H1 (cell line): Measurements from ENCODE around the gene GGTLC2. TPM values are rescaled to one million over a fixed set of nuclear protein-coding genes. Genes with fewer than 3 reads are reported as not detected.

Source experiments
- CTCF ChIA-PET: fragments of 300-600 bp; sonication (Branson Sonifier 250); formaldehyde crosslinking; loops from one replicate; lab custom pipeline; 2021; ENCODE audit not compliant: partially characterized antibody; lab: Charles Lee
- POLR2A ChIA-PET: fragments of 300-600 bp; sonication (Branson Sonifier 250); formaldehyde crosslinking; loops from one replicate; lab custom pipeline; 2021; ENCODE audit warnings: inconsistent platforms; ENCODE audit not compliant: partially characterized antibody; lab: Charles Lee
- DNase-seq, 2 experiments: peaks; one replicate each; pipeline versions ENCODE4 v3.0.0 to v3.0.0-alpha.2; 2010 to 2022; ENCODE audit warnings: low spot score in 2 of 2, low read depth in 1 of 2, mixed read lengths in 1 of 2
- FAIRE-seq: peaks from 2 replicates; lab custom pipeline; 2011; peaks lifted over from hg19 to GRCh38; lab: Jason Lieb, UNC
- H2AFZ ChIP-seq: 2 replicates; pipeline ENCODE4 v1.8.1; 2012; ENCODE audit warnings: low read length, inconsistent platforms
- H2AK5ac ChIP-seq: 2 replicates; pipeline ENCODE4 v1.6.1; 2013; ENCODE audit warnings: low read depth, low read length
- H2BK120ac ChIP-seq: replicated peaks from 2 replicates; pipeline ENCODE3; 2013; ENCODE audit warnings: low read depth, low read length, inconsistent platforms
- H2BK12ac ChIP-seq: 2 replicates; pipeline ENCODE4 v1.6.1; 2013; ENCODE audit warnings: low read depth, low read length
- H2BK15ac ChIP-seq: 2 replicates; pipeline ENCODE4 v1.6.1; 2013; ENCODE audit warnings: low read length
- H2BK20ac ChIP-seq: 2 replicates; pipeline ENCODE4 v1.6.1; 2013; ENCODE audit warnings: low read length
- H2BK5ac ChIP-seq: 2 replicates; pipeline ENCODE4 v1.6.1; 2013; ENCODE audit warnings: low read depth, low read length
- H3K14ac ChIP-seq: 2 replicates; pipeline ENCODE4 v1.6.1; 2013; ENCODE audit warnings: inconsistent platforms; ENCODE audit not compliant: insufficient read length
- H3K18ac ChIP-seq: 2 replicates; pipeline ENCODE4 v1.6.1; 2013; ENCODE audit warnings: low read length; ENCODE audit errors: extremely low read depth
- H3K23ac ChIP-seq: 2 replicates; pipeline ENCODE4 v1.6.1; 2013; ENCODE audit warnings: inconsistent platforms; ENCODE audit not compliant: insufficient read length
- H3K23me2 ChIP-seq: 2 replicates; pipeline ENCODE4 v1.6.1; 2013; ENCODE audit warnings: low read depth, low read length
- H3K27ac ChIP-seq: 2 replicates; pipeline ENCODE4 v1.6.1; 2011; ENCODE audit warnings: low read depth, low read length, inconsistent platforms
- H3K27me3 ChIP-seq, 4 experiments: replicated peaks in 1 of 4; 1 replicate in 1 of 4; 2 replicates in 3 of 4; pipeline versions ENCODE4 v1.6.1 to v1.8.1; 2011 to 2013; ENCODE audit warnings: low read length in 3 of 4, mild to moderate bottlenecking in 3 of 4, inconsistent platforms in 2 of 4, mixed read lengths in 2 of 4, moderate library complexity in 1 of 4; ENCODE audit not compliant: control insufficient read depth in 3 of 4, insufficient read depth in 3 of 4; ENCODE audit errors: extremely low read depth in 1 of 4
- H3K36me3 ChIP-seq, 4 experiments: 2 replicates each; pipeline versions ENCODE4 v1.6.1 to v1.8.1; 2011 to 2013; ENCODE audit warnings: mild to moderate bottlenecking in 4 of 4, low read length in 3 of 4, moderate library complexity in 2 of 4, control low read depth in 1 of 4, inconsistent platforms in 1 of 4; ENCODE audit not compliant: insufficient read depth in 4 of 4, control insufficient read depth in 2 of 4
- H3K4ac ChIP-seq: replicated peaks from 2 replicates; pipeline ENCODE3; 2013; ENCODE audit warnings: low read length, low read depth, mixed read lengths, inconsistent platforms; ENCODE audit not compliant: insufficient read length
- H3K4me1 ChIP-seq, 4 experiments: replicated peaks in 1 of 4; 1 replicate in 1 of 4; 2 replicates in 3 of 4; pipeline versions ENCODE4 v1.6.1 to v1.8.1; 2011 to 2013; ENCODE audit warnings: low read length in 3 of 4, inconsistent platforms in 2 of 4, mixed read lengths in 1 of 4; ENCODE audit not compliant: insufficient read depth in 4 of 4, control insufficient read depth in 3 of 4
- H3K4me2 ChIP-seq, 2 experiments: 2 replicates each; pipeline versions ENCODE4 v1.6.1 to v1.8.1; 2011 to 2013; ENCODE audit warnings: low read depth in 2 of 2, low read length in 2 of 2, control low read depth in 1 of 2, inconsistent platforms in 1 of 2, mild to moderate bottlenecking in 1 of 2; ENCODE audit not compliant: insufficient read depth in 1 of 2
- H3K4me3 ChIP-seq, 4 experiments: fragments of 200-600, 300-600 bp in 1 of 4; sonication (generic), shearing (Covaris generic), sonication (Bioruptor Twin) in 1 of 4; 2 replicates each; pipeline versions ENCODE4 v1.5.1 to v1.8.1; 2011 to 2016; ENCODE audit warnings: low read length in 4 of 4, low read depth in 3 of 4, control low read depth in 2 of 4, inconsistent platforms in 2 of 4, mild to moderate bottlenecking in 2 of 4, mixed read lengths in 1 of 4, moderate library complexity in 1 of 4; ENCODE audit not compliant: insufficient read depth in 2 of 4; ENCODE audit errors: extremely low read depth in 1 of 4
- H3K56ac ChIP-seq: replicated peaks from 2 replicates; pipeline ENCODE3; 2013; ENCODE audit warnings: low read depth, mild to moderate bottlenecking, mixed read lengths, low read length, inconsistent platforms; ENCODE audit not compliant: insufficient read length
- H3K79me1 ChIP-seq: 2 replicates; pipeline ENCODE4 v1.6.1; 2013; ENCODE audit warnings: low read depth, low read length, control low read depth
- H3K79me2 ChIP-seq, 2 experiments: 2 replicates each; pipeline versions ENCODE4 v1.6.1 to v1.8.1; 2012 to 2013; ENCODE audit warnings: low read length in 2 of 2, mild to moderate bottlenecking in 2 of 2, inconsistent platforms in 1 of 2; ENCODE audit not compliant: insufficient read depth in 2 of 2, control insufficient read depth in 1 of 2
- H3K9ac ChIP-seq, 4 experiments: replicated peaks in 1 of 4; 1 replicate in 1 of 4; 2 replicates in 3 of 4; pipeline versions ENCODE4 v1.6.1 to v1.8.1; 2011 to 2013; ENCODE audit warnings: low read depth in 3 of 4, low read length in 3 of 4, control low read depth in 2 of 4, mild to moderate bottlenecking in 2 of 4, moderate library complexity in 2 of 4, inconsistent platforms in 1 of 4; ENCODE audit errors: extremely low read depth in 1 of 4
- H3K9me3 ChIP-seq, 2 experiments: 2 replicates each; pipeline versions ENCODE4 v1.6.1 to v1.8.1; 2012 to 2013; ENCODE audit warnings: mild to moderate bottlenecking in 2 of 2, moderate library complexity in 2 of 2, control low read depth in 1 of 2, inconsistent platforms in 1 of 2, low read depth in 1 of 2, low read length in 1 of 2, mixed read lengths in 1 of 2; ENCODE audit not compliant: insufficient read depth in 2 of 2
- H4K20me1 ChIP-seq, 2 experiments: replicated peaks in 1 of 2; 2 replicates each; pipeline versions ENCODE3 to v1.8.1; 2011 to 2013; ENCODE audit warnings: inconsistent platforms in 2 of 2, low read length in 2 of 2, mild to moderate bottlenecking in 1 of 2; ENCODE audit not compliant: insufficient read depth in 2 of 2, control insufficient read depth in 1 of 2
- H4K5ac ChIP-seq: 2 replicates; pipeline ENCODE4 v1.6.1; 2013; ENCODE audit warnings: low read length, low read depth, mixed read lengths, inconsistent platforms; ENCODE audit not compliant: insufficient read length
- H4K8ac ChIP-seq: 2 replicates; pipeline ENCODE4 v1.8.0; 2013; ENCODE audit warnings: mild to moderate bottlenecking, moderate library complexity, low read length, inconsistent platforms; ENCODE audit not compliant: insufficient read depth; ENCODE audit errors: extremely low read depth
- H4K91ac ChIP-seq: replicated peaks from 2 replicates; pipeline ENCODE3; 2013; ENCODE audit warnings: low read length, mixed read lengths, inconsistent platforms; ENCODE audit not compliant: insufficient read length
- CEBPB ChIP-seq: IDR thresholded peaks from 2 replicates; pipeline ENCODE4 v1.6.1; 2012; ENCODE audit warnings: low read depth, low read length
- EP300 ChIP-seq, 2 experiments: IDR thresholded peaks; 1 replicate in 1 of 2; 2 replicates in 1 of 2; pipeline ENCODE4 v1.6.1; 2011 to 2012; ENCODE audit warnings: low read depth in 2 of 2, low read length in 2 of 2, mild to moderate bottlenecking in 2 of 2, borderline replicate concordance in 1 of 2, inconsistent platforms in 1 of 2, moderate library complexity in 1 of 2
- GTF2F1 ChIP-seq: IDR thresholded peaks from 2 replicates; pipeline ENCODE4 v1.6.1; 2012; ENCODE audit warnings: low read depth, low read length, improper control_type of control experiment, borderline replicate concordance
- KDM4A ChIP-seq: IDR thresholded peaks from one replicate; pipeline ENCODE4 v1.7.1; 2012; ENCODE audit warnings: low read depth, mild to moderate bottlenecking, moderate library complexity, low read length, inconsistent platforms; ENCODE audit not compliant: severe bottlenecking
- RBBP5 ChIP-seq: IDR thresholded peaks from 2 replicates; pipeline ENCODE4 v1.7.1; 2012; ENCODE audit warnings: low read depth, mild to moderate bottlenecking, inconsistent platforms, low read length, moderate library complexity, borderline replicate concordance
- RXRA ChIP-seq: IDR thresholded peaks from 2 replicates; pipeline ENCODE4 v1.6.1; 2011; ENCODE audit warnings: low read depth, mild to moderate bottlenecking, low read length, moderate library complexity; ENCODE audit not compliant: insufficient read depth
- SIX5 ChIP-seq: IDR thresholded peaks from 2 replicates; pipeline ENCODE4 v1.6.1; 2011; ENCODE audit warnings: mild to moderate bottlenecking, low read depth, low read length
- SRF ChIP-seq: IDR thresholded peaks from 2 replicates; pipeline ENCODE4 v1.6.1; 2011; ENCODE audit warnings: mild to moderate bottlenecking, low read depth, low read length, moderate library complexity
- ZNF274 ChIP-seq: IDR thresholded peaks from 2 replicates; pipeline ENCODE4 v1.7.0; 2012; ENCODE audit warnings: low read length, borderline replicate concordance; ENCODE audit errors: extremely low read depth
- WGBS, 2 experiments: shearing (Covaris generic) in 1 of 2; methylation state at CpG; one replicate each; pipeline versions ENCODE4 v1.1.6 to v1.1.7; 2013 to 2015; ENCODE audit warnings: low lambda C conversion rate in 2 of 2, mixed read lengths in 2 of 2, inconsistent platforms in 1 of 2, low coverage in 1 of 2, missing lambda C conversion rate in 1 of 2; ENCODE audit not compliant: insufficient replicate concordance in 2 of 2, insufficient coverage in 1 of 2, insufficient read length in 1 of 2; ENCODE audit errors: extremely low coverage in 1 of 2, missing lambda C conversion rate in 1 of 2; 5-methylcytosine and 5-hydroxymethylcytosine counted together
- polyA plus RNA-seq, 7 experiments: library from polyadenylated mRNA; depleted of rRNA in 3 of 7; stranded (reverse) in 5 of 7; unstranded in 2 of 7; fragments of >200 nt in 5 of 7; fragments of 200-250 nt in 2 of 7; gene quantifications; 1 replicate in 5 of 7; 2 replicates in 1 of 7; 4 replicates in 1 of 7; pipeline versions ENCODE4 v1.2.1 to v1.2.3, GENCODE V29; 2011 to 2013; ENCODE audit warnings: missing spikeins in 2 of 7, mixed read lengths in 2 of 7
- total RNA-seq: library from RNA; stranded (reverse); fragmentation: NEBNext Ultra II Directional; extraction: Animal tissue kit (Norgen Biotek cat#: 25700); gene quantifications from 2 replicates; pipeline ENCODE4 v1.2.1, GENCODE V29; 2021
- TF ChIP-seq, protein P1 (sequence below): IDR thresholded peaks from 2 replicates; pipeline ENCODE4 v1.6.1; 2011; ENCODE audit warnings: low read depth, mild to moderate bottlenecking, low read length; ENCODE audit not compliant: insufficient read depth
- TF ChIP-seq, protein P2 (sequence below), 3 experiments: IDR thresholded peaks; 1 replicate in 2 of 3; 2 replicates in 1 of 3; pipeline versions ENCODE4 v1.5.1 to v1.6.1; 2011; ENCODE audit warnings: low read length in 3 of 3, mild to moderate bottlenecking in 3 of 3, inconsistent platforms in 2 of 3, low read depth in 1 of 3, moderate library complexity in 1 of 3; ENCODE audit not compliant: insufficient read depth in 1 of 3; ENCODE audit errors: control extremely low read depth in 1 of 3

GGTLC2 gene
- total and polyA plus RNA-seq, 2 of the 8 experiments (the other 6 are each of a cell fraction or from before 2014, with no cell fraction given), result not detected

DNA sequence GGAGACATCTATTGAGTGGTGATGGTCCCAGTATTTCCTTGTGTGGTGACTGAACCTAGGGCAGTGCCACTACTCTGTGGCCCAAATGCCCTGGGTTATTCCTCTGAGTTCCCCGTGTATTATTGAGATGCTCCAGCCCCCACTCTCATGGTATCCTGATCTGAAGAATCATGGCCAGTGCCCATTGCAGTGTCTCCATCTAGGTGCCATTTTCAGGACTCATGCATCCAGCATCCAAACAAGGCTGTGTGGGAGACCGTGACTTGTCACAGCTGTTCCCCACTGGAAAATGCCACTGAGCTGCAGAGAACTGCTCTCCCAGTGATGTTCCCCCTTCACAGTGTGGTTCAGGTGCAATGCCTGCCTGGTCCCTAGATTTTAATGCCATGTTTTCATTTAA is 24.7 kb downstream of the GGTLC2 start:
- Histone ChIP-seq H3K9me3 (peaks cover 32 to 83% of the 10 kb centered on the region in 2 experiments), H2AFZ (no peak overlapping the region), H3K4me2 (no peak overlapping the region), H3K18ac (no peak overlapping the region), H4K20me1 (no peaks in the 10 kb centered on the region), H2BK5ac (no peak overlapping the region), H3K79me2 (no peaks in the 10 kb centered on the region), H3K36me3 (no peaks in the 10 kb centered on the region), H3K56ac (no peak overlapping the region), H3K14ac (no peak overlapping the region), H3K23ac (no peak overlapping the region), H3K79me1 (no peaks in the 10 kb centered on the region), H2AK5ac (no peak overlapping the region), H4K8ac (no peak overlapping the region), H3K23me2 (no peaks in the 10 kb centered on the region), H4K5ac (no peak overlapping the region), H3K4ac (no peak overlapping the region), H3K9ac (no peak overlapping the region), H2BK120ac (no peak overlapping the region), H3K4me1 (no peaks in the 10 kb centered on the region), H3K4me3 (no peak overlapping the region), H2BK20ac (no peak overlapping the region), H3K27me3 (peaks cover 12 to 56% (median 38%) of the 10 kb centered on the region in 4 experiments), H2BK12ac (no peak overlapping the region), H2BK15ac (no peak overlapping the region), H4K91ac (no peak overlapping the region), H3K27ac (no peak overlapping the region)
- POLR2A ChIA-PET, result no interaction called here
- WGBS, 2 experiments, result 78% methylated on average over 2 of the region's 2 CpGs; no CpG with 5 or more reads in 1 of the 2 experiments
- FAIRE-seq (no peak), DNase-seq (no peak)
- CTCF ChIA-PET, result interaction anchor here (0.6 kb wide), 1 partner anchor 664 kb away, joined by 3 read pairs; no protein-coding TSS in a partner anchor
- no peak for TF ChIP-seq RXRA
- TF ChIP-seq ZNF274, result no peak
- TF ChIP-seq, protein P1, sequence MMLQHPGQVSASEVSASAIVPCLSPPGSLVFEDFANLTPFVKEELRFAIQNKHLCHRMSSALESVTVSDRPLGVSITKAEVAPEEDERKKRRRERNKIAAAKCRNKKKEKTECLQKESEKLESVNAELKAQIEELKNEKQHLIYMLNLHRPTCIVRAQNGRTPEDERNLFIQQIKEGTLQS, result no peak
- no peak for TF ChIP-seq CEBPB
- no peak for TF ChIP-seq SIX5
- TF ChIP-seq GTF2F1, result no peak
- no peak for TF ChIP-seq RBBP5
- TF ChIP-seq EP300 (IDR thresholded peaks at IDR 0.05; ENCODE audit: borderline replicate concordance in 1 of 2, low read depth in 2 of 2, low read length in 2 of 2), result no peak
- TF ChIP-seq, protein P2, sequence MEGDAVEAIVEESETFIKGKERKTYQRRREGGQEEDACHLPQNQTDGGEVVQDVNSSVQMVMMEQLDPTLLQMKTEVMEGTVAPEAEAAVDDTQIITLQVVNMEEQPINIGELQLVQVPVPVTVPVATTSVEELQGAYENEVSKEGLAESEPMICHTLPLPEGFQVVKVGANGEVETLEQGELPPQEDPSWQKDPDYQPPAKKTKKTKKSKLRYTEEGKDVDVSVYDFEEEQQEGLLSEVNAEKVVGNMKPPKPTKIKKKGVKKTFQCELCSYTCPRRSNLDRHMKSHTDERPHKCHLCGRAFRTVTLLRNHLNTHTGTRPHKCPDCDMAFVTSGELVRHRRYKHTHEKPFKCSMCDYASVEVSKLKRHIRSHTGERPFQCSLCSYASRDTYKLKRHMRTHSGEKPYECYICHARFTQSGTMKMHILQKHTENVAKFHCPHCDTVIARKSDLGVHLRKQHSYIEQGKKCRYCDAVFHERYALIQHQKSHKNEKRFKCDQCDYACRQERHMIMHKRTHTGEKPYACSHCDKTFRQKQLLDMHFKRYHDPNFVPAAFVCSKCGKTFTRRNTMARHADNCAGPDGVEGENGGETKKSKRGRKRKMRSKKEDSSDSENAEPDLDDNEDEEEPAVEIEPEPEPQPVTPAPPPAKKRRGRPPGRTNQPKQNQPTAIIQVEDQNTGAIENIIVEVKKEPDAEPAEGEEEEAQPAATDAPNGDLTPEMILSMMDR (IDR thresholded peaks at IDR 0.05; ENCODE audit: control extremely low read depth in 1 of 3, insufficient read depth in 1 of 3, low read depth in 1 of 3, low read length in 3 of 3), result no peak
- no peak for TF ChIP-seq SRF
- no peak for TF ChIP-seq KDM4A
